IPS-18a (cell line): Measurements from ENCODE around the gene RAB4B.

Experiments
- H3K27ac ChIP-seq: one replicate; pipeline ENCODE4 v1.5.1; 2013; ENCODE audit warnings: low read length
- H3K27me3 ChIP-seq: one replicate; pipeline ENCODE4 v1.6.1; 2013; ENCODE audit warnings: mild to moderate bottlenecking, low read length; ENCODE audit not compliant: control insufficient read depth, insufficient read depth
- H3K36me3 ChIP-seq: one replicate; pipeline ENCODE4 v1.6.1; 2013; ENCODE audit warnings: low read depth, low read length; ENCODE audit not compliant: control insufficient read depth
- H3K4me1 ChIP-seq: one replicate; pipeline ENCODE4 v1.6.1; 2013; ENCODE audit warnings: low read depth, low read length; ENCODE audit not compliant: control insufficient read depth
- H3K4me3 ChIP-seq: one replicate; pipeline ENCODE4 v1.5.1; 2013; ENCODE audit warnings: low read length
- H3K9ac ChIP-seq: one replicate; pipeline ENCODE4 v1.6.1; 2013; ENCODE audit warnings: mild to moderate bottlenecking, low read length, moderate library complexity
- H3K9me3 ChIP-seq: one replicate; pipeline ENCODE4 v1.6.1; 2013; ENCODE audit warnings: low read depth, low read length; ENCODE audit not compliant: control insufficient read depth

RAB4B gene

GRCh38 chr19:40785526-40785925 is 7.5 kb downstream of the RAB4B start:
- no peaks in the 10 kb centered on the region for H3K4me1 ChIP-seq
- no peak overlapping the region for H3K9ac ChIP-seq
- H3K27ac ChIP-seq = no peak overlapping the region
- no peak overlapping the region for H3K4me3 ChIP-seq
- H3K27me3 ChIP-seq = no peaks in the 10 kb centered on the region
- no peaks in the 10 kb centered on the region for H3K36me3 ChIP-seq
- H3K9me3 ChIP-seq = no peaks in the 10 kb centered on the region

GRCh38 chr19:40786060-40787037 is 8.3 kb downstream of the RAB4B start:
- no peaks in the 10 kb centered on the region for H3K4me1 ChIP-seq
- no peaks in the 10 kb centered on the region for H3K27me3 ChIP-seq
- no peak overlapping the region for H3K4me3 ChIP-seq
- H3K36me3 ChIP-seq = no peaks in the 10 kb centered on the region
- H3K9ac ChIP-seq = no peak overlapping the region
- no peaks in the 10 kb centered on the region for H3K9me3 ChIP-seq
- H3K27ac ChIP-seq = no peak overlapping the region

GRCh38 chr19:40791349-40791748 is 13.3 kb downstream of the RAB4B start:
- Histone ChIP-seq H3K27me3 (no peaks in the 10 kb centered on the region), H3K27ac (no peak overlapping the region), H3K36me3 (no peaks in the 10 kb centered on the region), H3K9me3 (no peaks in the 10 kb centered on the region), H3K4me3 (no peak overlapping the region), H3K9ac (no peak overlapping the region), H3K4me1 (no peaks in the 10 kb centered on the region)

GRCh38 chr19:40791996-40792395 is 13.9 kb downstream of the RAB4B start:
- H3K27me3 ChIP-seq = no peaks in the 10 kb centered on the region
- H3K27ac ChIP-seq = no peak overlapping the region
- H3K9ac ChIP-seq = no peak overlapping the region
- no peak overlapping the region for H3K4me3 ChIP-seq
- no peaks in the 10 kb centered on the region for H3K9me3 ChIP-seq
- no peaks in the 10 kb centered on the region for H3K36me3 ChIP-seq
- no peaks in the 10 kb centered on the region for H3K4me1 ChIP-seq

- Histone ChIP-seq H3K4me1 (no peaks in the 10 kb centered on the region), H3K9me3 (no peaks in the 10 kb centered on the region), H3K27ac (no peak overlapping the region), H3K9ac (peak overlapping the region; percentile 74), H3K27me3 (no peaks in the 10 kb centered on the region), H3K36me3 (peaks cover 17% of the 10 kb centered on the region), H3K4me3 (no peak overlapping the region)
Measured at GRCh38 chr19:40797166-40797962, 19.3 kb downstream of the RAB4B start.

GRCh38 chr19:40797963-40798682 is 20.1 kb downstream of the RAB4B start:
- Histone ChIP-seq H3K4me3 (peak overlapping the region; percentile 76), H3K27ac (peak overlapping the region; percentile 71), H3K4me1 (peaks cover 3% of the 10 kb centered on the region), H3K9ac (peak overlapping the region; percentile 74), H3K36me3 (peaks cover 24% of the 10 kb centered on the region), H3K27me3 (no peaks in the 10 kb centered on the region), H3K9me3 (no peaks in the 10 kb centered on the region)

- no peaks in the 10 kb centered on the region for H3K27me3 ChIP-seq
- H3K9ac ChIP-seq = peak within 1 kb of the TSS; percentile 84
- H3K9me3 ChIP-seq = no peaks in the 10 kb centered on the region
- peaks cover 28% of the 10 kb centered on the region for H3K36me3 ChIP-seq
- peak within 1 kb of the TSS; percentile 71 for H3K27ac ChIP-seq
- H3K4me3 ChIP-seq = peak within 1 kb of the TSS; percentile 76
- H3K4me1 ChIP-seq = peaks cover 11% of the 10 kb centered on the region
Measured at GRCh38 chr19:40798683-40799557, 20.9 kb downstream of the RAB4B start, which contains the start of gene EGLN2. Gene EGLN2 (plus strand): TSS chr19:40799191. CDS start chr19:40800573, 1,382 bp downstream.

- peaks cover 18% of the 10 kb centered on the region for H3K4me1 ChIP-seq
- H3K9ac ChIP-seq = peak overlapping the region; percentile 84
- no peaks in the 10 kb centered on the region for H3K9me3 ChIP-seq
- peak overlapping the region; percentile 43 for H3K27ac ChIP-seq
- no peaks in the 10 kb centered on the region for H3K27me3 ChIP-seq
- H3K4me3 ChIP-seq = peak overlapping the region; percentile 66
- peaks cover 34% of the 10 kb centered on the region for H3K36me3 ChIP-seq
Measured at GRCh38 chr19:40799558-40800338, 21.7 kb downstream of the RAB4B start.

- Histone ChIP-seq H3K27me3 (no peaks in the 10 kb centered on the region), H3K4me3 (peak overlapping the region; percentile 66), H3K9me3 (no peaks in the 10 kb centered on the region), H3K4me1 (peaks cover 18% of the 10 kb centered on the region), H3K9ac (peak overlapping the region; percentile 84), H3K27ac (no peak overlapping the region), H3K36me3 (peaks cover 42% of the 10 kb centered on the region)
Measured at GRCh38 chr19:40800339-40800996, 22.4 kb downstream of the RAB4B start.

GRCh38 chr19:40800997-40801377 is 22.9 kb downstream of the RAB4B start:
- Histone ChIP-seq H3K4me1 (peaks cover 23% of the 10 kb centered on the region), H3K27ac (no peak overlapping the region), H3K4me3 (no peak overlapping the region), H3K9ac (no peak overlapping the region), H3K36me3 (peaks cover 42% of the 10 kb centered on the region), H3K27me3 (no peaks in the 10 kb centered on the region), H3K9me3 (no peaks in the 10 kb centered on the region)
